Adrenal gland (tissue), 12 donors: ENCODE results near the gene DNAH3. TPM values are rescaled to one million over a fixed set of nuclear protein-coding genes. Genes with fewer than 3 reads are reported as not detected.

Experiments
- DNase-seq, 7 donors: peaks; one replicate each; pipeline ENCODE4 v3.0.0-alpha.2; 2019 to 2020
- H3K27ac ChIP-seq, 5 donors: fragments of 200-600 bp; sonication (generic) in 4 of 5; 1 replicate in 3 of 5; 2 replicates in 2 of 5; pipeline versions ENCODE4 v1.5.1 to v1.8.0; 2016 to 2020; ENCODE audit warnings: mild to moderate bottlenecking in 1 of 5
- H3K27me3 ChIP-seq: fragments of 200-600 bp; 2 replicates; pipeline ENCODE4 v1.8.0; 2021
- H3K36me3 ChIP-seq, 2 donors: fragments of 200-600 bp; replicated peaks in 1 of 2; 1 replicate in 1 of 2; 2 replicates in 1 of 2; pipeline versions ENCODE4 v1.5.1 to v1.8.0; 2018 to 2022
- H3K4me1 ChIP-seq, 2 donors: fragments of 200-600 bp; replicated peaks in 1 of 2; 1 replicate in 1 of 2; 2 replicates in 1 of 2; pipeline versions ENCODE4 v1.5.1 to v1.8.0; 2018 to 2021
- H3K4me3 ChIP-seq, 4 donors: fragments of 200-600 bp; sonication (generic) in 3 of 4; one replicate each; pipeline ENCODE4 v1.5.1; 2016 to 2018
- H3K9me3 ChIP-seq, 3 donors: fragments of 200-600 bp; sonication (generic) in 1 of 3; replicated peaks in 1 of 3; 1 replicate in 2 of 3; 2 replicates in 1 of 3; pipeline versions ENCODE4 v1.5.1 to v1.8.0; 2016 to 2021
- CTCF ChIP-seq, 6 experiments: fragments of 450-650 bp in 4 of 6; fragments of 200-600 bp in 2 of 6; sonication (generic) in 1 of 6; IDR thresholded peaks; 1 replicate in 5 of 6; 2 replicates in 1 of 6; pipeline versions ENCODE4 v1.5.1 to v1.8.0; 2016 to 2021; ENCODE audit warnings: antibody characterized with exemption in 6 of 6, mild to moderate bottlenecking in 2 of 6, moderate library complexity in 1 of 6
- POLR2A ChIP-seq, 2 donors: fragments of 450-650 bp; IDR thresholded peaks; one replicate each; pipeline ENCODE4 v1.6.1; 2017; ENCODE audit warnings: antibody characterized with exemption in 2 of 2, mild to moderate bottlenecking in 2 of 2, moderate library complexity in 1 of 2
- WGBS, 4 donors: extraction: QIAGEN DNeasy Blood & Tissue Kit in 2 of 4; methylation state at CpG; one replicate each; pipeline versions ENCODE4 v1.1.5 to v1.1.7; 2013 to 2017; 5-methylcytosine and 5-hydroxymethylcytosine counted together
- intact Hi-C, 2 donors: fragments of 100-400 bp; cut with DNase I; formaldehyde crosslinking; loops; one replicate each; pipeline versions ENCODE4 v1.14.1 to v1.15.0; 2022 to 2023
- polyA plus RNA-seq, 3 donors: library from polyadenylated mRNA; stranded (reverse); fragments of 200-250 nt in 2 of 3; fragments of 350-450 nt in 1 of 3; fragmentation: Illumina TruSeq in 1 of 3; extraction: RNeasy Lipid Tissue Mini Kit (QIAGEN cat#74804) in 1 of 3; gene quantifications; one replicate each; pipeline ENCODE4 v1.2.3, GENCODE V29; 2013 to 2014
- total RNA-seq, 9 donors: library from RNA; depleted of rRNA in 4 of 9; stranded (reverse); fragments of >200 nt in 4 of 9; fragments of 120-200 nt in 1 of 9; fragmentation: NEBNext Ultra II Directional in 1 of 9; extraction: Animal tissue kit (Norgen Biotek cat#: 25700) in 1 of 9; gene quantifications; one replicate each; pipeline versions ENCODE4 v1.1.0 to v1.2.4, GENCODE V29; 2013 to 2023
- donor health status: healthy with polysubstance abuse.
- donor health status: Bipolar disorder and iron deficiency.
- donor health status: DM: yes; HTN: yes; CAD: no.
- donor health status: DM: no; HTN: no; CAD: no.
- donor health status: DM: no; HTN: no; CAD: no.
- donor health status: DM: yes; HTN: yes; CAD: no.

The DNAH3 gene
- total and polyA plus RNA-seq, 12 donors, result 0.06 to 0.40 (median 0.20) TPM; not detected in 6

- H3K4me1 ChIP-seq, result no peaks in the 10 kb centered on the region
- WGBS, 4 donors, result 37 to 64% (median 55%) methylated on average over 5 to 6 of the region's 6 CpGs
- no peak for TF ChIP-seq POLR2A (IDR thresholded peaks at IDR 0.05)
- TF ChIP-seq CTCF (IDR thresholded peaks at IDR 0.05), result no peak
- no peak overlapping the region for H3K27ac ChIP-seq
- no peak for DNase-seq
- H3K9me3 ChIP-seq, result no peaks in the 10 kb centered on the region
- H3K27me3 ChIP-seq, result peaks cover 11% of the 10 kb centered on the region
- no peaks in the 10 kb centered on the region for H3K36me3 ChIP-seq
- intact Hi-C loops, result loop anchor here in 1 of 2 donors (5.0 kb wide), 1 partner anchor 92 kb away; no protein-coding TSS in a partner anchor
- H3K4me3 ChIP-seq, result no peak overlapping the region
Measured at GRCh38 chr16:21194771-21195301, 44.2 kb upstream of the DNAH3 start.

- Histone ChIP-seq H3K36me3 (no peaks in the 10 kb centered on the region), H3K9me3 (no peaks in the 10 kb centered on the region), H3K27me3 (peaks cover 7% of the 10 kb centered on the region), H3K4me1 (peaks cover 3 to 9% of the 10 kb centered on the region in 2 donors), H3K4me3 (no peak overlapping the region), H3K27ac (no peak overlapping the region)
- no peak for DNase-seq
- TF ChIP-seq CTCF (IDR thresholded peaks at IDR 0.05) (no peak), POLR2A (IDR thresholded peaks at IDR 0.05) (no peak)
- intact Hi-C loops, result no loop called here
- WGBS, 4 donors, result 48 to 64% (median 50%) methylated on average over 1 of the region's 1 CpG
Measured at GRCh38 chr16:21192991-21193390, 42.3 kb upstream of the DNAH3 start.

- Histone ChIP-seq H3K36me3 (no peaks in the 10 kb centered on the region), H3K4me1 (peaks cover 7 to 9% of the 10 kb centered on the region in 2 donors), H3K27ac (no peak overlapping the region), H3K4me3 (no peak overlapping the region), H3K27me3 (no peaks in the 10 kb centered on the region), H3K9me3 (no peaks in the 10 kb centered on the region)
- no peak for DNase-seq
- intact Hi-C loops, result no loop called here
- no peak for TF ChIP-seq CTCF (IDR thresholded peaks at IDR 0.05)
- no peak for TF ChIP-seq POLR2A (IDR thresholded peaks at IDR 0.05)
Measured at GRCh38 chr16:21190599-21190998, 40.0 kb upstream of the DNAH3 start.

DNA sequence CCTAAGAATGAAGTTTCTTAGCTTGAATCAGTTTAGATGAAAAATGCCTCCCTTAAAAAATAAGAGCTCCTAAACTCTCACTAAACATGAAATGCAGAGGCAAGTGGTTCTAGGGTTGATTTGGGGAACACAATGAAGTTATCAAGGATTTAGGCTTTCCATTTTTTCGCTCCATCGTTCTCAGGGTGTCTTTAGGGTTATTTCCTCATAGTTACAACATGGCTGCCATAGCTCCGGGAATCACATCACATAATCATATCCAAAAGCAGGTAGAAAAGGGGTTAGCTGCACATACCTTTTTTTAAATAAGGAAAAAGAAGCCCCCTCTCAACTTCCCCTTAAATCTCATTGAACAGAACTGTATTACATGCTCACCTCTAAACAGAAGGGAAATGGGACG is 39.4 kb upstream of the DNAH3 start:
- WGBS, 4 donors, result 86 to 93% (median 88%) methylated on average over 4 of the region's 4 CpGs
- intact Hi-C loops, result no loop called here
- Histone ChIP-seq H3K36me3 (no peaks in the 10 kb centered on the region), H3K27me3 (no peaks in the 10 kb centered on the region), H3K4me3 (no peak overlapping the region), H3K27ac (no peak overlapping the region), H3K4me1 (peaks cover 7 to 9% of the 10 kb centered on the region in 2 donors), H3K9me3 (no peaks in the 10 kb centered on the region)
- no peak for DNase-seq
- TF ChIP-seq POLR2A (IDR thresholded peaks at IDR 0.05) (no peak), CTCF (IDR thresholded peaks at IDR 0.05) (no peak)
